H9 (cell line): ENCODE results near the gene SLC38A3. TPM values are rescaled to one million over a fixed set of nuclear protein-coding genes. Genes with fewer than 3 reads are reported as not detected.
A peak's percentile ranks its signal among the peaks of the same experiment; 100 is the strongest.

Experiments used
- DNase-seq: peaks from one replicate; pipeline ENCODE4 v3.0.0-alpha.2; 2017
- H2AFZ ChIP-seq: one replicate; pipeline ENCODE4 v1.6.1; 2013; ENCODE audit warnings: mild to moderate bottlenecking, low read length, control low read depth, moderate library complexity
- H2AK5ac ChIP-seq: 2 replicates; pipeline ENCODE4 v1.6.1; 2013; ENCODE audit warnings: low read length, control low read depth, mixed read lengths; ENCODE audit not compliant: insufficient read length
- H2BK120ac ChIP-seq: one replicate; pipeline ENCODE4 v1.6.1; 2013; ENCODE audit warnings: low read depth, mild to moderate bottlenecking, low read length, control low read depth, inconsistent platforms; ENCODE audit not compliant: poor library complexity, severe bottlenecking
- H2BK12ac ChIP-seq: 2 replicates; pipeline ENCODE4 v1.6.1; 2013; ENCODE audit warnings: low read length, control low read depth, mixed read lengths, low read depth; ENCODE audit not compliant: insufficient read length
- H2BK15ac ChIP-seq: 2 replicates; pipeline ENCODE4 v1.6.1; 2013; ENCODE audit warnings: low read depth, low read length, control low read depth
- H2BK20ac ChIP-seq: one replicate; pipeline ENCODE4 v1.6.1; 2013; ENCODE audit warnings: low read depth, mild to moderate bottlenecking, low read length, control low read depth, inconsistent platforms; ENCODE audit not compliant: poor library complexity, severe bottlenecking
- H2BK5ac ChIP-seq: 2 replicates; pipeline ENCODE4 v1.6.1; 2013; ENCODE audit warnings: low read length, control low read depth, mixed read lengths; ENCODE audit not compliant: insufficient read length
- H3K14ac ChIP-seq: 2 replicates; pipeline ENCODE4 v1.6.1; 2013; ENCODE audit warnings: low read length, control low read depth; ENCODE audit not compliant: insufficient read depth
- H3K18ac ChIP-seq: 2 replicates; pipeline ENCODE4 v1.6.1; 2013; ENCODE audit warnings: low read depth, mild to moderate bottlenecking, mixed read lengths, low read length, control low read depth; ENCODE audit not compliant: insufficient read length
- H3K23ac ChIP-seq: 2 replicates; pipeline ENCODE4 v1.6.1; 2013; ENCODE audit warnings: low read length, control low read depth, mixed read lengths, low read depth; ENCODE audit not compliant: insufficient read length
- H3K23me2 ChIP-seq: 2 replicates; pipeline ENCODE4 v1.6.1; 2013; ENCODE audit warnings: low read depth, mild to moderate bottlenecking, mixed read lengths, low read length, control low read depth; ENCODE audit not compliant: insufficient read length, poor library complexity, severe bottlenecking
- H3K27ac ChIP-seq: 2 replicates; pipeline ENCODE4 v1.5.1; 2013; ENCODE audit warnings: low read length, control low read depth, mixed read lengths, low read depth; ENCODE audit not compliant: insufficient read length
- H3K27me3 ChIP-seq: 2 replicates; pipeline ENCODE4 v1.6.1; 2013; ENCODE audit warnings: low read length, control low read depth, inconsistent platforms; ENCODE audit not compliant: insufficient read depth
- H3K4ac ChIP-seq: 2 replicates; pipeline ENCODE4 v1.6.1; 2013; ENCODE audit warnings: low read depth, mild to moderate bottlenecking, control low read depth, inconsistent platforms, low read length, moderate library complexity
- H3K4me1 ChIP-seq: 2 replicates; pipeline ENCODE4 v1.6.1; 2013; ENCODE audit warnings: low read length, control low read depth, inconsistent platforms; ENCODE audit not compliant: insufficient read depth
- H3K4me2 ChIP-seq: 2 replicates; pipeline ENCODE4 v1.6.1; 2013; ENCODE audit warnings: low read length, control low read depth, mixed read lengths; ENCODE audit not compliant: insufficient read length, insufficient read depth
- H3K56ac ChIP-seq: 2 replicates; pipeline ENCODE4 v1.6.1; 2013; ENCODE audit warnings: low read depth, mild to moderate bottlenecking, mixed read lengths, low read length, control low read depth; ENCODE audit not compliant: insufficient read length
- H3K79me1 ChIP-seq: 2 replicates; pipeline ENCODE4 v1.6.1; 2013; ENCODE audit warnings: low read depth, mild to moderate bottlenecking, moderate library complexity, low read length, control low read depth, inconsistent platforms; ENCODE audit not compliant: insufficient read depth, poor library complexity, severe bottlenecking
- H3K79me2 ChIP-seq: 2 replicates; pipeline ENCODE4 v1.6.1; 2013; ENCODE audit warnings: low read length, control low read depth, inconsistent platforms; ENCODE audit not compliant: insufficient read depth
- H3K9ac ChIP-seq: 2 replicates; pipeline ENCODE4 v1.6.1; 2013; ENCODE audit warnings: low read length, control low read depth, mixed read lengths; ENCODE audit not compliant: insufficient read length; ENCODE audit errors: extremely low read depth
- H3K9me3 ChIP-seq: one replicate; pipeline ENCODE4 v1.6.1; 2013; ENCODE audit warnings: low read depth, low read length, inconsistent platforms; ENCODE audit not compliant: control insufficient read depth
- H3T11ph ChIP-seq: one replicate; pipeline ENCODE4 v1.6.1; 2013; ENCODE audit warnings: mild to moderate bottlenecking, low read length, control low read depth, inconsistent platforms
- H4K20me1 ChIP-seq: one replicate; pipeline ENCODE4 v1.6.1; 2013; ENCODE audit not compliant: control insufficient read depth, insufficient read length, insufficient read depth
- H4K5ac ChIP-seq: 2 replicates; pipeline ENCODE4 v1.6.1; 2013; ENCODE audit warnings: low read depth, mild to moderate bottlenecking, mixed read lengths, low read length, control low read depth; ENCODE audit not compliant: insufficient read length
- H4K8ac ChIP-seq: replicated peaks from 2 replicates; pipeline ENCODE4 v1.6.1; 2013; ENCODE audit warnings: low read length, control low read depth, mixed read lengths, low read depth; ENCODE audit not compliant: insufficient read length
- H4K91ac ChIP-seq: 2 replicates; pipeline ENCODE4 v1.6.1; 2013; ENCODE audit warnings: low read depth, mild to moderate bottlenecking, moderate library complexity, mixed read lengths, low read length, control low read depth; ENCODE audit not compliant: insufficient read length
- H3K27ac Mint-ChIP-seq, 3 experiments: 2 replicates in 2 of 3; 3 replicates in 1 of 3; pipeline ENCODE4 v1.8.0; 2020 to 2021; ENCODE audit warnings: mixed read lengths in 3 of 3, mild to moderate bottlenecking in 1 of 3, moderate library complexity in 1 of 3
- H3K27me3 Mint-ChIP-seq: 2 replicates; pipeline ENCODE4 v1.8.0; 2021; ENCODE audit warnings: low read depth, mild to moderate bottlenecking, moderate library complexity, mixed read lengths
- H3K36me3 Mint-ChIP-seq, 3 experiments: 2 replicates in 2 of 3; 3 replicates in 1 of 3; pipeline ENCODE4 v1.8.0; 2020 to 2021; ENCODE audit warnings: low read depth in 3 of 3, mixed read lengths in 3 of 3; ENCODE audit not compliant: insufficient read depth in 1 of 3
- H3K4me1 Mint-ChIP-seq, 2 experiments: 2 replicates each; pipeline ENCODE4 v1.8.0; 2020; ENCODE audit warnings: mixed read lengths in 2 of 2
- H3K4me3 Mint-ChIP-seq, 2 experiments: 2 replicates in 1 of 2; 3 replicates in 1 of 2; pipeline ENCODE4 v1.8.0; 2020 to 2021; ENCODE audit warnings: mild to moderate bottlenecking in 2 of 2, mixed read lengths in 2 of 2, moderate library complexity in 1 of 2
- H3K9me3 Mint-ChIP-seq, 2 experiments: 2 replicates in 1 of 2; 3 replicates in 1 of 2; pipeline ENCODE4 v1.8.0; 2020; ENCODE audit warnings: mild to moderate bottlenecking in 2 of 2, mixed read lengths in 2 of 2, moderate library complexity in 1 of 2
- CTCF ChIP-seq: fragments of 200-600 bp; sonication (generic); conservative IDR thresholded peaks from 3 replicates; pipeline ENCODE4 v1.8.0; 2021; ENCODE audit warnings: antibody characterized with exemption, mild to moderate bottlenecking
- WGBS: extraction: QIAGEN DNeasy Blood & Tissue Kit; methylation state at CpG from one replicate; pipeline ENCODE4 v1.1.7; 2013; ENCODE audit warnings: missing lambda C conversion rate, low lambda C conversion rate, mixed read lengths; ENCODE audit not compliant: insufficient read length; ENCODE audit errors: extremely low coverage; 5-methylcytosine and 5-hydroxymethylcytosine counted together
- total RNA-seq: library from RNA; stranded (reverse); gene quantifications from 2 replicates; pipeline ENCODE4 v1.2.1, GENCODE V29; 2021

SLC38A3 gene
- total RNA-seq, 1 experiment from 2014 or later: 1.4 TPM

GRCh38 chr3:50241713-50242380, 36.8 kb downstream of the SLC38A3 start:
- Histone ChIP-seq H3K27ac (no peak overlapping the region), H4K20me1 (no peaks in the 10 kb centered on the region)
- peak overlapping the region; percentile 97 to 99 (median 98); a peak in 6 of 7 replicates for H3K27ac Mint-ChIP-seq

More at GRCh38 chr3:50241713-50242380, 36.8 kb downstream of the SLC38A3 start:
- peak overlapping the region; percentile 0 for H3K18ac ChIP-seq
- H3K4me1 ChIP-seq: peaks cover 15% of the 10 kb centered on the region; the same call in 1 of the 2 replicates
- H2BK15ac ChIP-seq: no peak overlapping the region
- H3K27me3 ChIP-seq: no peaks in the 10 kb centered on the region
- WGBS: no CpG with 5 or more reads among the region's 7 CpGs
- no peak for TF ChIP-seq CTCF
- H3T11ph ChIP-seq: no peak overlapping the region
- peak overlapping the region; percentile 54 to 74 for H3K4me3 Mint-ChIP-seq
- no peak overlapping the region for H3K4ac ChIP-seq
- no peak overlapping the region for H3K23ac ChIP-seq
- peak overlapping the region; percentile 70 for H3K4me2 ChIP-seq
- H3K14ac ChIP-seq: 0 out of 2 replicates have a peak overlapping the region, but pooled peaks have one; percentile 6
- H3K23me2 ChIP-seq: peaks cover 13% of the 10 kb centered on the region
- no peak overlapping the region for H4K5ac ChIP-seq
- H3K9ac ChIP-seq: no peak overlapping the region
- H4K91ac ChIP-seq: no peak overlapping the region
- no peak overlapping the region for H2AK5ac ChIP-seq
- no peak overlapping the region for H2AFZ ChIP-seq
- H3K79me1 ChIP-seq: peaks cover 10% of the 10 kb centered on the region
- H3K4me1 Mint-ChIP-seq: peaks cover 79 to 92% of the 10 kb centered on the region in 2 experiments
- H2BK20ac ChIP-seq: no peak overlapping the region
- no peak overlapping the region for H4K8ac ChIP-seq
- peaks cover 4 to 20% (median 18%) of the 10 kb centered on the region in 3 experiments; a peak in 5 of 7 replicates for H3K36me3 Mint-ChIP-seq
- H2BK120ac ChIP-seq: no peak overlapping the region
- H3K9me3 Mint-ChIP-seq: no peaks in the 10 kb centered on the region
- no peak for DNase-seq
- no peaks in the 10 kb centered on the region for H3K9me3 ChIP-seq
- H2BK5ac ChIP-seq: no peak overlapping the region
- no peaks in the 10 kb centered on the region for H3K27me3 Mint-ChIP-seq
- H3K56ac ChIP-seq: no peak overlapping the region
- H3K79me2 ChIP-seq: peaks cover 28% of the 10 kb centered on the region; the same call in 1 of the 2 replicates
- no peak overlapping the region for H2BK12ac ChIP-seq
